WERI-Rb-1 (cell line): ENCODE measurements around the gene IL1RAPL2.

Source experiments
- DNase-seq: peaks from one replicate; pipeline ENCODE4 v3.0.0-alpha.2; 2020
- H3K27ac ChIP-seq: fragments of 250-450 bp; sonication (Bioruptor Pico); 2 replicates; pipeline ENCODE4 v1.5.1; 2020; ENCODE audit warnings: mild to moderate bottlenecking, moderate library complexity
- H3K27me3 ChIP-seq: fragments of 250-450 bp; sonication (Bioruptor Pico); 2 replicates; pipeline ENCODE4 v1.5.1; 2021; ENCODE audit warnings: mild to moderate bottlenecking, low read depth, moderate library complexity; ENCODE audit not compliant: insufficient read depth, severe bottlenecking
- H3K36me3 ChIP-seq: fragments of 250-450 bp; sonication (Bioruptor Pico); 2 replicates; pipeline ENCODE4 v1.5.1; 2020; ENCODE audit warnings: mild to moderate bottlenecking, moderate library complexity
- H3K4me3 ChIP-seq: 2 replicates; pipeline ENCODE4 v1.5.1; 2011; ENCODE audit warnings: low read depth, mild to moderate bottlenecking, control low read depth, low read length
- H3K9me3 ChIP-seq: fragments of 250-450 bp; sonication (Bioruptor Pico); 2 replicates; pipeline ENCODE4 v1.5.1; 2021; ENCODE audit warnings: mild to moderate bottlenecking, moderate library complexity; ENCODE audit not compliant: severe bottlenecking
- TF ChIP-seq, protein P1 (sequence below): IDR thresholded peaks from 2 replicates; pipeline ENCODE4 v1.5.1; 2011; ENCODE audit warnings: low read depth, mild to moderate bottlenecking, control low read depth, inconsistent platforms, low read length

IL1RAPL2 gene

DNA sequence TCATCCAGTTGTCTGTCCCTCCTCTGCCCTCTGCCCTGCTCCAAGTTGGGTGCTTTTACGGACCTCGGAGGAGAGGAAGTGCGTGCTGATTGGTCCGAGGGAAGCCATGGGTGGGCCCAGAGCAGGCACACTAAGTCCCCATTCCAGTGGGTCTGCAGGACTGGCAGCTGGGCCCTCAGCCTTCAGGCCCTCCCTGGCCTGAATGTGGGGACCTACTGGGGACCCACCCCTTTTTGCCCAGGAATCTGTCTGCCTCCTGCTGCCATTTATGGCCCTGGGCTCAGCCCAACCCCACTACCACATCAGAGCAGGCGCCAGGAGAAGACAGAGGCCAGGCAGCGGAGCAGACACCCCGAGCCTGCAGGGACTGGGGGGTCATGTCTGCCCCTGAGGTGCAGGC lies 484.9 kb downstream of the IL1RAPL2 start:
- H3K36me3 ChIP-seq, result no peaks in the 10 kb centered on the region
- TF ChIP-seq, protein P1, sequence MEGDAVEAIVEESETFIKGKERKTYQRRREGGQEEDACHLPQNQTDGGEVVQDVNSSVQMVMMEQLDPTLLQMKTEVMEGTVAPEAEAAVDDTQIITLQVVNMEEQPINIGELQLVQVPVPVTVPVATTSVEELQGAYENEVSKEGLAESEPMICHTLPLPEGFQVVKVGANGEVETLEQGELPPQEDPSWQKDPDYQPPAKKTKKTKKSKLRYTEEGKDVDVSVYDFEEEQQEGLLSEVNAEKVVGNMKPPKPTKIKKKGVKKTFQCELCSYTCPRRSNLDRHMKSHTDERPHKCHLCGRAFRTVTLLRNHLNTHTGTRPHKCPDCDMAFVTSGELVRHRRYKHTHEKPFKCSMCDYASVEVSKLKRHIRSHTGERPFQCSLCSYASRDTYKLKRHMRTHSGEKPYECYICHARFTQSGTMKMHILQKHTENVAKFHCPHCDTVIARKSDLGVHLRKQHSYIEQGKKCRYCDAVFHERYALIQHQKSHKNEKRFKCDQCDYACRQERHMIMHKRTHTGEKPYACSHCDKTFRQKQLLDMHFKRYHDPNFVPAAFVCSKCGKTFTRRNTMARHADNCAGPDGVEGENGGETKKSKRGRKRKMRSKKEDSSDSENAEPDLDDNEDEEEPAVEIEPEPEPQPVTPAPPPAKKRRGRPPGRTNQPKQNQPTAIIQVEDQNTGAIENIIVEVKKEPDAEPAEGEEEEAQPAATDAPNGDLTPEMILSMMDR, result no peak
- H3K27ac ChIP-seq, result no peak overlapping the region
- H3K9me3 ChIP-seq, result no peaks in the 10 kb centered on the region
- no peak for DNase-seq
- no peak overlapping the region for H3K4me3 ChIP-seq
- H3K27me3 ChIP-seq, result peaks cover 11% of the 10 kb centered on the region

DNA sequence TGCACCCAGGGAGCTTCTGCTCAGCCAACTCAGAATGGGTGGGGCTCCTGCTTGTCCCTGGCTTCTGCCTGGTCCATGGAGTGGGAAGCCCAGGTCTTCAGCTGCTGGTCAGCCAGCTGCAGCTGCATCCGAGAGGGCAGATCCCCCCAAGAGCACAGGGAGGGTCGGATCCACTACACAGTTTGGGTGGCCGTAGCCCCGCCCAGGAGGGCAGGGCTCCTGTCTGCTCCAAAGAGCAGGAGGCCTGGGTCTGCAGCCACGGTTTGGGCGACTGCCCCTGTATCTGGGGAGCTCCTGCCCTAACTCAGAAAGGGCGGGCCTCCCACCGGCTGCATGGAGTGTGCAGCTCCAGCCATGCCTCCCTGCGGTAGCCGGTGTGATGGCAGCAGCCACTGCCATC lies 485.4 kb downstream of the IL1RAPL2 start:
- Histone ChIP-seq H3K9me3 (no peaks in the 10 kb centered on the region), H3K27me3 (peaks cover 11% of the 10 kb centered on the region), H3K27ac (no peak overlapping the region), H3K4me3 (no peak overlapping the region), H3K36me3 (no peaks in the 10 kb centered on the region)
- DNase-seq, result no peak
- TF ChIP-seq, protein P1, result no peak

DNA sequence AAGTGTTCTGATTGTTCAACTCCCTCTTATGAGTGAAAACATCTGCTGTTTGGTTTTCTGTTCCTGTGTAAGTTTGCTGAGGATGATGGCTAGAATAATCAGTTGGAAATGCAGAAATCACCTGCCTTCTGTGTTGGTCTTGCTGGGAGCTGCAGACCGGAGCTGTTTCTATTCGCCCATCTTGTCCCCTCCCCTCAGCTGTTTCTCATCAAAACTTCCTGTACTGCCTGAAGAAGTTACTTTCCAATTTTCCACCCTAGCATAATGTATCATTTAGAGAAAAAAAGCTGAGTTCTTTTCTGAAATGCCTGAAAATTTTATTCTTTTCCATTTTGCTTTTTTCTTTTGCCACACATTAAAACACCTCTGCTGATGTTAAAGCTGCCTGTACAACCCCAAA lies 486.9 kb downstream of the IL1RAPL2 start:
- TF ChIP-seq, protein P1, result no peak
- no peak for DNase-seq
- H3K4me3 ChIP-seq, result no peak overlapping the region
- peaks cover 10% of the 10 kb centered on the region for H3K27me3 ChIP-seq
- no peaks in the 10 kb centered on the region for H3K9me3 ChIP-seq
- no peak overlapping the region for H3K27ac ChIP-seq
- H3K36me3 ChIP-seq, result no peaks in the 10 kb centered on the region

DNA sequence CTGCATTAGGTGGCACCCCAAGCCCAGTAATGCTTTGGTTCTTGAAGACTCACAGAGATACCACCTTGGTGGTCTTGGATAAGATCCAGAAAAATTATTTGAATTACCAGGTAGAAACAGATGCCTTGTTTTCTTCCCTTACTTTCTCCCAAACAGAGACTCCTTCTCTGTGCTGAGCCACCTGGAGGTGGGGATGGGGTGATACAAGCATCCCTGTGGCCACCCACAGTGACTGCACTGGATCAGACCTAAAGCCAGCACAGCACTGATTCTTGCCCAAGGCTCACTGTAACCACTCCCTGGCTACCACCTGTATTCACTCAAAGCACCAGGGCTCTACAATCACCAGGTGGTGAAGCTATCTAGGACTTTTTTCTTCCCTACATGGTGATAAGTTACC lies 497.7 kb downstream of the IL1RAPL2 start:
- no peaks in the 10 kb centered on the region for H3K9me3 ChIP-seq
- no peak for DNase-seq
- no peak overlapping the region for H3K4me3 ChIP-seq
- TF ChIP-seq, protein P1, result no peak
- H3K36me3 ChIP-seq, result no peaks in the 10 kb centered on the region
- H3K27ac ChIP-seq, result no peak overlapping the region
- peaks cover 17% of the 10 kb centered on the region for H3K27me3 ChIP-seq

DNA sequence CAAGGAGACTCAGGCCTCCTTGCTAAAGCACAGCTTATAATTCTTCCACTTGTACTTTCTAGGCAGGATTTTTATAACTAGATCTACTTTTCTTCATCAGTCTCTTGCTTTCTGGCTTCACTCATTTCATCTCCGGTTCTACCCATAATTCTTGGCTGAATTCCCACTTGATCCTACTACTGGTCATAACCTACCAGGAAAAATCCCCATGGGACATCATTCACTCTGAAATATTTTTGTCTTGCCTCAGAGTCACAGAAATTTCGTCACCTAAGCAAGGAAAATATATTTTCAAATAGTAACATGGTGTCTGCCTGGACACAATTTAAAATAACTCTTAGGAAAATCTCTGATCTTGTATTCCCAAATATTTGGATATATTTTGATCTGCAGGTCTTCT lies 532.2 kb downstream of the IL1RAPL2 start:
- H3K36me3 ChIP-seq, result no peaks in the 10 kb centered on the region
- peaks cover 40% of the 10 kb centered on the region for H3K27me3 ChIP-seq
- no peak for DNase-seq
- no peaks in the 10 kb centered on the region for H3K9me3 ChIP-seq
- H3K4me3 ChIP-seq, result no peak overlapping the region
- no peak overlapping the region for H3K27ac ChIP-seq
- TF ChIP-seq, protein P1, result no peak

DNA sequence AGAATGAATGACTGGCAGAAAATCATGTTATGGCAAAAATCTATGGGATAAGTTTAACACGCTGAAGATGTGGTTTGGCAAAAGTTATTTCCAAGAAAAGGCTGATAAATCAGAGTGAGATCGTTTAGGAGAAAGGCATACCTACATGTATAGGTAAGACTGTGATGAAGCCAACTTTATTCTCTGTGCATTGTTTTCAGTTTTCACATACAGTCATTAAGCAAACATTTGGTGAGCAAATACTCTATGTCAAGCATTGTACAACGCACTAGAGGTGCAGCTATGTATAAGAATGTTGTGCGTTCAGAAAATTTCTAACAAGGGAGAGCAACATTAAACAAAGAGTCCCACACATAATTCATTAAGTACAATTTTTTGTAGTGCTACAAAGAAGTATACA lies 532.8 kb downstream of the IL1RAPL2 start:
- Histone ChIP-seq H3K9me3 (no peaks in the 10 kb centered on the region), H3K4me3 (no peak overlapping the region), H3K36me3 (no peaks in the 10 kb centered on the region), H3K27ac (no peak overlapping the region), H3K27me3 (peaks cover 40% of the 10 kb centered on the region)
- DNase-seq, result no peak
- TF ChIP-seq, protein P1, result no peak
